Neural progenitor cell (in vitro differentiated cells): ENCODE measurements around the gene SLC2A11. TPM values are rescaled to one million over a fixed set of nuclear protein-coding genes. Genes with fewer than 3 reads are reported as not detected.
A peak's percentile ranks its signal among the peaks of the same experiment; 100 is the strongest.

ENCODE experiments used
- DNase-seq: peaks from one replicate; pipeline ENCODE4 v3.0.0-alpha.2; 2016; ENCODE audit warnings: low spot score
- H2AFZ ChIP-seq: fragments of 200-600 bp; sonication (generic); replicated peaks from 2 replicates; pipeline ENCODE4 v1.6.1; 2016; ENCODE audit warnings: antibody characterized with exemption
- H3F3A ChIP-seq: fragments of 200-600 bp; sonication (generic); 2 replicates; pipeline ENCODE4 v1.6.1; 2016; ENCODE audit warnings: antibody characterized with exemption, low read depth
- H3K27ac ChIP-seq: fragments of 200-600 bp; sonication (generic); 2 replicates; pipeline ENCODE4 v1.5.1; 2016; ENCODE audit warnings: mild to moderate bottlenecking
- H3K27me3 ChIP-seq: fragments of 200-600 bp; sonication (generic); 2 replicates; pipeline ENCODE4 v1.6.1; 2016; ENCODE audit warnings: mild to moderate bottlenecking, moderate library complexity
- H3K36me3 ChIP-seq: fragments of 200-600 bp; sonication (generic); 2 replicates; pipeline ENCODE4 v1.5.1; 2016
- H3K4me1 ChIP-seq: fragments of 200-600 bp; sonication (generic); 2 replicates; pipeline ENCODE4 v1.6.1; 2016; ENCODE audit warnings: mixed run types
- H3K4me2 ChIP-seq: fragments of 200-600 bp; sonication (generic); 2 replicates; pipeline ENCODE4 v1.6.1; 2016
- H3K4me3 ChIP-seq: fragments of 200-600 bp; sonication (generic); 2 replicates; pipeline ENCODE4 v1.5.1; 2016
- H3K79me2 ChIP-seq: fragments of 200-600 bp; sonication (generic); 2 replicates; pipeline ENCODE4 v1.6.1; 2016; ENCODE audit warnings: low read depth
- H3K9ac ChIP-seq: fragments of 200-600 bp; sonication (generic); 2 replicates; pipeline ENCODE4 v1.6.1; 2016
- H3K9me3 ChIP-seq: fragments of 200-600 bp; sonication (generic); 2 replicates; pipeline ENCODE4 v1.5.1; 2016; ENCODE audit warnings: low read depth
- H4K20me1 ChIP-seq: fragments of 200-600 bp; sonication (generic); 2 replicates; pipeline ENCODE4 v1.6.1; 2016; ENCODE audit warnings: low read depth
- H3K27ac Mint-ChIP-seq: 3 replicates; pipeline ENCODE4 v1.8.0; 2021; ENCODE audit warnings: mixed read lengths
- H3K27me3 Mint-ChIP-seq: 2 replicates; pipeline ENCODE4 v1.8.0; 2022; ENCODE audit warnings: low read depth, mild to moderate bottlenecking, inconsistent platforms, moderate library complexity, mixed read lengths; ENCODE audit not compliant: insufficient read depth
- H3K36me3 Mint-ChIP-seq: 3 replicates; pipeline ENCODE4 v1.8.0; 2021; ENCODE audit warnings: mixed read lengths
- H3K4me1 Mint-ChIP-seq: 3 replicates; pipeline ENCODE4 v1.8.0; 2021; ENCODE audit warnings: mixed read lengths
- H3K4me3 Mint-ChIP-seq: 3 replicates; pipeline ENCODE4 v1.8.0; 2021; ENCODE audit warnings: mild to moderate bottlenecking, moderate library complexity, mixed read lengths
- H3K9me3 Mint-ChIP-seq: 3 replicates; pipeline ENCODE4 v1.8.0; 2020; ENCODE audit warnings: mixed read lengths
- EZH2 ChIP-seq: fragments of 200-600 bp; sonication (generic); IDR thresholded peaks from 2 replicates; pipeline ENCODE4 v1.6.1; 2017; ENCODE audit warnings: antibody characterized with exemption, mild to moderate bottlenecking, moderate library complexity
- EZH2phosphoT487 ChIP-seq: fragments of 200-600 bp; sonication (generic); IDR thresholded peaks from 2 replicates; pipeline ENCODE4 v1.6.1; 2017; ENCODE audit warnings: antibody characterized with exemption
- total RNA-seq: library from RNA; depleted of rRNA; stranded (reverse); fragments of >200 nt; gene quantifications from 2 replicates; pipeline ENCODE4 v1.2.3, GENCODE V29; 2015; ENCODE audit warnings: low replicate concordance
- TF ChIP-seq, protein P1 (sequence below): fragments of 200-600 bp; sonication (generic); IDR thresholded peaks from 2 replicates; pipeline ENCODE4 v1.5.1; 2017; ENCODE audit warnings: antibody characterized with exemption, mild to moderate bottlenecking

SLC2A11 gene
- total RNA-seq, 1 donor from 2014 or later = 3.8 TPM

GRCh38 chr22:23882370-23882769, 24.7 kb downstream of the SLC2A11 start:
- no peaks in the 10 kb centered on the region for H3K9me3 Mint-ChIP-seq
- peaks cover 4% of the 10 kb centered on the region for H3K27me3 Mint-ChIP-seq
- H3K4me1 Mint-ChIP-seq = peaks cover 4% of the 10 kb centered on the region
- Histone ChIP-seq H3K27me3 (no peaks in the 10 kb centered on the region), H3F3A (no peaks in the 10 kb centered on the region), H3K4me3 (no peak overlapping the region), H3K36me3 (no peaks in the 10 kb centered on the region), H3K9me3 (no peaks in the 10 kb centered on the region), H3K4me2 (no peak overlapping the region), H2AFZ (no peak overlapping the region), H3K4me1 (no peaks in the 10 kb centered on the region), H3K9ac (no peak overlapping the region), H4K20me1 (no peaks in the 10 kb centered on the region), H3K27ac (no peak overlapping the region), H3K79me2 (no peaks in the 10 kb centered on the region)
- H3K4me3 Mint-ChIP-seq = no peak overlapping the region
- peak overlapping the region; percentile 4 for H3K27ac Mint-ChIP-seq
- H3K36me3 Mint-ChIP-seq = peaks cover 24% of the 10 kb centered on the region
- no peak for DNase-seq
- TF ChIP-seq EZH2phosphoT487 (no peak), EZH2 (no peak)
- TF ChIP-seq, protein P1, sequence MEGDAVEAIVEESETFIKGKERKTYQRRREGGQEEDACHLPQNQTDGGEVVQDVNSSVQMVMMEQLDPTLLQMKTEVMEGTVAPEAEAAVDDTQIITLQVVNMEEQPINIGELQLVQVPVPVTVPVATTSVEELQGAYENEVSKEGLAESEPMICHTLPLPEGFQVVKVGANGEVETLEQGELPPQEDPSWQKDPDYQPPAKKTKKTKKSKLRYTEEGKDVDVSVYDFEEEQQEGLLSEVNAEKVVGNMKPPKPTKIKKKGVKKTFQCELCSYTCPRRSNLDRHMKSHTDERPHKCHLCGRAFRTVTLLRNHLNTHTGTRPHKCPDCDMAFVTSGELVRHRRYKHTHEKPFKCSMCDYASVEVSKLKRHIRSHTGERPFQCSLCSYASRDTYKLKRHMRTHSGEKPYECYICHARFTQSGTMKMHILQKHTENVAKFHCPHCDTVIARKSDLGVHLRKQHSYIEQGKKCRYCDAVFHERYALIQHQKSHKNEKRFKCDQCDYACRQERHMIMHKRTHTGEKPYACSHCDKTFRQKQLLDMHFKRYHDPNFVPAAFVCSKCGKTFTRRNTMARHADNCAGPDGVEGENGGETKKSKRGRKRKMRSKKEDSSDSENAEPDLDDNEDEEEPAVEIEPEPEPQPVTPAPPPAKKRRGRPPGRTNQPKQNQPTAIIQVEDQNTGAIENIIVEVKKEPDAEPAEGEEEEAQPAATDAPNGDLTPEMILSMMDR = no peak

DNA sequence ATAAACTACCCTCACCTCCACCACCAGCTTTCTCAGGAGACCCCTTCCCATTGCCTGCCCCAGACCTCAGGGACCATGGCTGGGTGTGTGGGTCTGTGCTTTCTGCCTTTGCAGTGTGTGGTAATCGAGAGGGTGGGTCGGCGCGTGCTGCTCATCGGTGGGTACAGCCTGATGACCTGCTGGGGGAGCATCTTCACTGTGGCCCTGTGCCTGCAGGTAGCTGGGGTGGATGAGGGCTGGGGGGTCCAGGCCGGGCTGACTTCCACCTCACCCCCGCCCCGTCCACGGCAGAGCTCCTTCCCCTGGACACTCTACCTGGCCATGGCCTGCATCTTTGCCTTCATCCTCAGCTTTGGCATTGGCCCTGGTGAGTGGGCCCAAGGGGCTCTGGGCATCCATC, 26.0 kb downstream of the SLC2A11 start:
- H3K27me3 Mint-ChIP-seq = peaks cover 4% of the 10 kb centered on the region
- no peak overlapping the region for H3K27ac Mint-ChIP-seq

GRCh38 chr22:23884140-23884539, 26.5 kb downstream of the SLC2A11 start:
- peaks cover 21% of the 10 kb centered on the region for H3K36me3 Mint-ChIP-seq
- H3K4me1 Mint-ChIP-seq = no peaks in the 10 kb centered on the region
- no peak overlapping the region for H2AFZ ChIP-seq
- H3K9ac ChIP-seq = no peak overlapping the region
- H3K36me3 ChIP-seq = no peaks in the 10 kb centered on the region
- H3K4me1 ChIP-seq = peaks cover 7% of the 10 kb centered on the region
- no peaks in the 10 kb centered on the region for H3K79me2 ChIP-seq
- H3K27ac Mint-ChIP-seq = no peak overlapping the region
- H3F3A ChIP-seq = peaks cover 4% of the 10 kb centered on the region
- TF ChIP-seq, protein P1 = no peak
- TF ChIP-seq EZH2 = no peak
- no peak for TF ChIP-seq EZH2phosphoT487
- H3K9me3 ChIP-seq = no peaks in the 10 kb centered on the region
- H3K4me2 ChIP-seq = no peak overlapping the region
- H3K27me3 Mint-ChIP-seq = peaks cover 4% of the 10 kb centered on the region
- DNase-seq = no peak
- no peaks in the 10 kb centered on the region for H4K20me1 ChIP-seq
- no peak overlapping the region for H3K4me3 Mint-ChIP-seq
- H3K9me3 Mint-ChIP-seq = no peaks in the 10 kb centered on the region
- no peak overlapping the region for H3K4me3 ChIP-seq
- H3K27me3 ChIP-seq = no peaks in the 10 kb centered on the region
- H3K27ac ChIP-seq = no peak overlapping the region

More for the DNA sequence above, 26.0 kb downstream of the SLC2A11 start:
- Histone ChIP-seq H3F3A (peaks cover 3% of the 10 kb centered on the region), H2AFZ (no peak overlapping the region), H3K9ac (no peak overlapping the region), H3K9me3 (no peaks in the 10 kb centered on the region), H3K4me1 (peaks cover 3% of the 10 kb centered on the region), H3K4me2 (no peak overlapping the region), H3K79me2 (no peaks in the 10 kb centered on the region), H3K27ac (no peak overlapping the region), H3K27me3 (no peaks in the 10 kb centered on the region), H4K20me1 (no peaks in the 10 kb centered on the region), H3K36me3 (no peaks in the 10 kb centered on the region), H3K4me3 (no peak overlapping the region)
- no peak for DNase-seq
- TF ChIP-seq EZH2phosphoT487 = no peak
- H3K4me3 Mint-ChIP-seq = no peak overlapping the region
- H3K36me3 Mint-ChIP-seq = peaks cover 21% of the 10 kb centered on the region
- H3K9me3 Mint-ChIP-seq = no peaks in the 10 kb centered on the region
- no peaks in the 10 kb centered on the region for H3K4me1 Mint-ChIP-seq

DNA sequence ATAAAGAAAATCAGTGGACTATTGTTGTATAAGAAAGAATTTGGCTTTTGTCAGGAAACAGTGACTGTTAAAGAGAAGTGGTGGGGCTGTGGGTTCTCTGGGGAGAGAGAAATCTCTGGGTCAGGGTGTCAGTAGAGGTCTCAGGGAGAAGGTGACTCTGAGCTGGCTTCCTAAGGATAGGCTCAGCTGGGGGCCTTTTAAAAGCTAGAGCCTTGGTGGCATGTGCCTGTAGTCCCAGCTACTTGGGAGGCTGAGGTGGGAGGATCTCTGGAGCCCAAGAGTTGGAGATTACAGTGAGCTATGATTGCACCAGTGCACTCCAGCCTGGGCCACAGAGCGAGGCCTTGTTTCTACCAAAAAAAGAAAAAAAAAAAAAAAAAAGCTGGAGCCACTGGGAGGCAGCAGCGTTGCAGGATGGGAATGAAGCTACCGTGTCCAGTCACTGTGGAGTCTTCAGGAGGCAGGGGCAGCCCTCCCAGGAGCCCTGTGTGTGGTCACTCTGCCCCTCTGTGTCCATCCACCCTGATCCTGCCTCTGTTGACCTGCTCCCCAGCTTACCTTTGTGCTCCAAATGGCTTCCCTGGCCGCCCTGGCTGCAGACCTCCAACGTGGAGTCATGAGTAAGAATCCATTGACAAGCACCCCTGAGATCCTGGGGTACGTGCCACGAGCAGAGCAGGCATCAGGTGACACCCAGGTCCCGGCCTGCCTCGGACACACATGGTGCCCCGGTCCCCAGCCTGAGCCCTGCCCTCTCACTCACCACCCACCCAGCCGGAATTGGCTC, 31.1 kb downstream of the SLC2A11 start:
- Histone ChIP-seq H2AFZ (no peak overlapping the region), H4K20me1 (no peaks in the 10 kb centered on the region), H3K79me2 (no peaks in the 10 kb centered on the region), H3K9me3 (no peaks in the 10 kb centered on the region), H3K36me3 (no peaks in the 10 kb centered on the region), H3K27ac (no peak overlapping the region), H3K4me3 (no peak overlapping the region), H3K4me2 (no peak overlapping the region), H3F3A (peaks cover 16% of the 10 kb centered on the region), H3K9ac (no peak overlapping the region), H3K4me1 (peaks cover 14% of the 10 kb centered on the region), H3K27me3 (no peaks in the 10 kb centered on the region)
- no peak for TF ChIP-seq EZH2
- TF ChIP-seq, protein P1 = peak; percentile 17
- Mint-ChIP-seq H3K27me3 (peaks cover 13% of the 10 kb centered on the region), H3K36me3 (peaks cover 15% of the 10 kb centered on the region), H3K4me1 (peaks cover 16% of the 10 kb centered on the region), H3K4me3 (no peak overlapping the region), H3K9me3 (peaks cover 5% of the 10 kb centered on the region), H3K27ac (no peak overlapping the region)
- DNase-seq = peak; percentile 45
